Metanephros (tissue), 1 donor: Measurements from ENCODE around the gene ATP5F1E. TPM values are rescaled to one million over a fixed set of nuclear protein-coding genes. Genes with fewer than 3 reads are reported as not detected.

Source experiments
- total RNA-seq: library from RNA; depleted of rRNA; stranded (reverse); fragments of >200 nt; gene quantifications from one replicate; pipeline ENCODE4 v1.2.3, GENCODE V29; 2014

Gene ATP5F1E
- total RNA-seq = 27.4 TPM

GRCh38 chr20:59032023-59032712, at the start of gene ATP5F1E:
Gene ATP5F1E, minus strand, starts transcription at chr20:59032335. Its CDS starts 84 bp downstream, at chr20:59032251.

DNA sequence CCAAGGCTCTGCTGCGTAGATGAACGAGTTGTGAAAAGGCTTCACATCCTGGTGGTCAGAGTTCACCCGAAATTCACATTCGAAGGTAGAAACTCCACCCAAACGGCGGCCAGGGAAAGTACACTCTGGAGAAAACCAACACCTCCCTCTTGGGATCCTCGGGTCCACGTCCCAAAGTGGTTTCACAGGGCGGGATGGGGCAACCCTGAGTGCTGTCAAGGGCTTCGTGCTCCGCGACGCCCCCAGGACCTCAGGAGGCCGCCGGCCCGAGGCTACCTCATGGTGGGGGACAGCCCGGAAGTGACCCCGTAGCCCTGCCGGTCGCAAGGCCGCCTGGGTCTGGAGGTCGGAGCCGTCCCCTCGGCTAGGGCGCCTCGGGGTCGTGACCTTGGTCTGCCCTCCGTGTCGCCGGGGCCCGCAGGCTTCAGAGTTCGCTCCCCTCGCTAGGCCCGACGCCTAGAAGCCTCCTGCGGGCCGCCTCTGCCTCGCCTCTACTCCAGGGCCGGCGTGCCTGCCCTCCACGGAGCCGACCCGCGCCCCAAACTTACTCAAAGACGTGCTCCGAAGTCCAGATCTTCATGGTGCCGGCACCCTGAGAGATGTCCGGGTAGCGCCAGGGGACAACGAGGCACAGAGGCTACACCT, 10.1 kb upstream of the ATP5F1E start, which contains the start of gene PRELID3B:
Gene PRELID3B, minus strand, starts transcription at position 636 of the 645 bp plus-strand sequence. Its CDS starts 56 bp downstream, at position 580.

GRCh38 chr20:59019217-59019616, 12.9 kb downstream of the ATP5F1E start, which contains the start of gene TUBB1:
Gene TUBB1, plus strand, starts transcription at chr20:59019429. Its CDS starts 94 bp downstream, at chr20:59019523.

DNA sequence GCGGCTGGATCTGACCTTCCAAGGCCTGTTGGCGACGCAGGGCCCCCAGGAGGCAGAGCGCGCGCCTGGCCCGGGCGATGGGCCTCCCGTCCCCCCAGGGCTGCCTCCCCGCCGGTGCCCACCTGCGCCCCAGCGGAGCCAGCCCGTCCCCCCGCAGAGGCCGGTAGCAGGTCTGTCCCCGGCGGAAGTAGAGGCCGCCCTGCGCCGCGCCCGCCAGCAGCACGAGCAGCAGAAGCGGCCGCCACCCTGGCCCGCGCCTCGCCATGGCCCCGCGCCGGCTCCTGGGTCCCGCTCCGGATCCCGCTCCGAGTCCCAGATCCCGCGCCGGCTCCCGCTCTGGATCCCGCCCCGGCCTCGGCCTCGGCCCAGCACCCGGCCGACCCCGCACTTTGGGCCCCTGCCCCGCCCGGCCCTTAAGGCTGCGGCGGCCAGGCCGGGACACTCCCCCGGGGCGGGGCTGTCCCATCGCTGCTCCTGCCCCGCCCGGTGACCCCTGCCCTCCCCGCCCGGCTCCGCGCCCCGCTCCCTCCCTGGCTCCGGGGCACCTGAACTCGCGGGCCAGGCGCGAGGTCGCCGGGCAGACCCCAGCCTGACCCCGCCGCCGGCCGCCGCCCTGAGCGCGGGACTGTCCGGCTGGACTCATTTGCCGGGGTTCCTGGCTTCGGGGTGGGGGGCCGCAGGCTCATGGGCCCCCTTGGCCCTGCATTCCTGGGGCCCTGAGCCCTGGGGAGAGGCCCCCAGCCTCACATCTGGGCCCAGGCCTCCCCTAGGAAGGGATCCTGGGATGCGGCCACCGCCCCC, 25.1 kb downstream of the ATP5F1E start, which contains the start of gene CTSZ:
Gene CTSZ, minus strand, starts transcription at position 391 of the 801 bp plus-strand sequence. Its CDS starts 126 bp downstream, at position 265.

GRCh38 chr20:58980711-58981627, 51.2 kb downstream of the ATP5F1E start, which contains the start of gene NELFCD:
Gene NELFCD, plus strand, starts transcription at chr20:58981256. Its CDS starts 54 bp downstream, at chr20:58981310.

Other genes with a start within 250 kb of the ATP5F1E start
- 2.6 TPM for gene GNAS-AS1, start 181.4 kb downstream of the ATP5F1E start, total RNA-seq
- 1,201 TPM for gene GNAS, start 179.6 kb downstream of the ATP5F1E start, total RNA-seq
- 79.3 TPM for gene NELFCD, start 51.1 kb downstream of the ATP5F1E start, total RNA-seq
- gene CTSZ, start 25.1 kb downstream of the ATP5F1E start, total RNA-seq = 90.0 TPM
- gene TUBB1, start 12.9 kb downstream of the ATP5F1E start, total RNA-seq = 5.8 TPM
- gene PRELID3B, start 10.5 kb upstream of the ATP5F1E start, total RNA-seq = 53.0 TPM
- 0.35 TPM for gene ZNF831, start 131.5 kb upstream of the ATP5F1E start, total RNA-seq